IMR-90 (cell line): ENCODE measurements around the gene PAPPA. TPM values are rescaled to one million over a fixed set of nuclear protein-coding genes. Genes with fewer than 3 reads are reported as not detected.

ENCODE experiments used
- ATAC-seq: fragments of 200-7000 bp; cut with Tn5 transposase; 2 replicates; pipeline ENCODE4 v1.9.1; 2020; ENCODE audit warnings: low read depth, mild to moderate bottlenecking, moderate library complexity
- BruUV-seq: library from RNA; stranded (reverse); fragments of 400-500 nt; replicated peaks from 2 replicates; lab custom pipeline; 2021; lab: Mats Ljungman, UMichigan
- CTCF ChIA-PET: fragments of 300-600 bp; formaldehyde crosslinking; extraction: SDS; loops from one replicate; lab custom pipeline; 2021; ENCODE audit warnings: antibody characterized with exemption; lab: Yijun Ruan, JAX
- POLR2A ChIA-PET: fragments of 300-600 bp; sonication (Branson Sonifier 250); formaldehyde crosslinking; loops from one replicate; lab custom pipeline; 2022; ENCODE audit warnings: antibody characterized with exemption; ENCODE audit not compliant: unreplicated experiment; lab: Charles Lee
- DNase-seq: peaks from one replicate; pipeline ENCODE4 v3.0.0; 2013
- H2AFZ ChIP-seq: replicated peaks from 2 replicates; pipeline ENCODE3; 2013; ENCODE audit warnings: low read length, mild to moderate bottlenecking; ENCODE audit not compliant: poor library complexity
- H2AK5ac ChIP-seq: 2 replicates; pipeline ENCODE4 v1.6.1; 2013; ENCODE audit warnings: low read depth, low read length, inconsistent platforms
- H2AK9ac ChIP-seq: replicated peaks from 2 replicates; pipeline ENCODE3; 2013; ENCODE audit warnings: mild to moderate bottlenecking, low read depth, low read length, moderate library complexity; ENCODE audit not compliant: poor library complexity
- H2BK120ac ChIP-seq: 2 replicates; pipeline ENCODE4 v1.6.1; 2013; ENCODE audit warnings: low read depth, low read length, inconsistent platforms
- H2BK15ac ChIP-seq: 3 replicates; pipeline ENCODE4 v1.6.1; 2013; ENCODE audit warnings: low read depth, low read length, inconsistent platforms
- H2BK20ac ChIP-seq: 2 replicates; pipeline ENCODE4 v1.6.1; 2013; ENCODE audit warnings: low read depth, mild to moderate bottlenecking, inconsistent platforms, low read length, moderate library complexity
- H2BK5ac ChIP-seq: 2 replicates; pipeline ENCODE4 v1.6.1; 2013; ENCODE audit warnings: mild to moderate bottlenecking, low read depth, low read length, inconsistent platforms; ENCODE audit not compliant: poor library complexity, severe bottlenecking
- H3K14ac ChIP-seq: replicated peaks from 2 replicates; pipeline ENCODE4 v1.6.1; 2013; ENCODE audit warnings: low read depth, low read length, inconsistent platforms
- H3K18ac ChIP-seq: 2 replicates; pipeline ENCODE4 v1.6.1; 2013; ENCODE audit warnings: low read depth, low read length, control low read depth
- H3K23ac ChIP-seq: 2 replicates; pipeline ENCODE4 v1.6.1; 2013; ENCODE audit warnings: low read depth, low read length, inconsistent platforms
- H3K27ac ChIP-seq: 2 replicates; pipeline ENCODE4 v1.5.1; 2013; ENCODE audit warnings: mild to moderate bottlenecking, control low read depth, low read length; ENCODE audit not compliant: insufficient read depth
- H3K27me3 ChIP-seq: 2 replicates; pipeline ENCODE4 v1.6.1; 2013; ENCODE audit warnings: low read length; ENCODE audit not compliant: control insufficient read depth, insufficient read depth
- H3K36me3 ChIP-seq: 2 replicates; pipeline ENCODE4 v1.6.1; 2013; ENCODE audit warnings: low read length, mixed read lengths; ENCODE audit not compliant: control insufficient read depth, insufficient read depth
- H3K4ac ChIP-seq: 2 replicates; pipeline ENCODE4 v1.6.1; 2013; ENCODE audit warnings: low read depth, low read length, inconsistent platforms
- H3K4me1 ChIP-seq: 2 replicates; pipeline ENCODE4 v1.6.1; 2013; ENCODE audit warnings: low read length, mixed read lengths; ENCODE audit not compliant: control insufficient read depth, insufficient read depth
- H3K4me2 ChIP-seq: 2 replicates; pipeline ENCODE4 v1.6.1; 2013; ENCODE audit warnings: low read depth, mild to moderate bottlenecking, control low read depth, low read length, moderate library complexity
- H3K4me3 ChIP-seq: 2 replicates; pipeline ENCODE4 v1.5.1; 2013; ENCODE audit warnings: low read depth, mild to moderate bottlenecking, control low read depth, low read length, moderate library complexity; ENCODE audit not compliant: insufficient read depth
- H3K56ac ChIP-seq: 2 replicates; pipeline ENCODE4 v1.6.1; 2013; ENCODE audit warnings: low read length, inconsistent platforms; ENCODE audit not compliant: insufficient read depth; ENCODE audit errors: extremely low read depth
- H3K79me1 ChIP-seq, 2 experiments: 2 replicates each; pipeline ENCODE4 v1.6.1; 2013; ENCODE audit warnings: low read length in 2 of 2, inconsistent platforms in 1 of 2, low read depth in 1 of 2
- H3K9ac ChIP-seq: 2 replicates; pipeline ENCODE4 v1.6.1; 2013; ENCODE audit warnings: low read depth, low read length, control low read depth
- H3K9me1 ChIP-seq: 2 replicates; pipeline ENCODE4 v1.6.1; 2013; ENCODE audit warnings: low read length, inconsistent platforms; ENCODE audit not compliant: insufficient read depth
- H3K9me3 ChIP-seq: 2 replicates; pipeline ENCODE4 v1.6.1; 2013; ENCODE audit warnings: low read length; ENCODE audit not compliant: control insufficient read depth, insufficient read depth
- H4K20me1 ChIP-seq: 2 replicates; pipeline ENCODE4 v1.6.1; 2013; ENCODE audit warnings: low read length, inconsistent platforms; ENCODE audit not compliant: insufficient read depth
- H4K5ac ChIP-seq: 2 replicates; pipeline ENCODE4 v1.6.1; 2013; ENCODE audit warnings: mild to moderate bottlenecking, low read depth, low read length, control low read depth
- H4K8ac ChIP-seq, 2 experiments: 2 replicates each; pipeline ENCODE4 v1.6.1; 2013; ENCODE audit warnings: low read depth in 2 of 2, low read length in 2 of 2, control low read depth in 1 of 2, inconsistent platforms in 1 of 2
- H4K91ac ChIP-seq: 2 replicates; pipeline ENCODE4 v1.6.1; 2013; ENCODE audit warnings: low read depth, low read length, inconsistent platforms; ENCODE audit not compliant: insufficient read depth
- BHLHE40 ChIP-seq: fragments of 150-350 bp; IDR thresholded peaks from 2 replicates; pipeline ENCODE4 v1.6.1; 2016; ENCODE audit warnings: mild to moderate bottlenecking, low read depth, low read length
- CHD1 ChIP-seq: IDR thresholded peaks from 2 replicates; pipeline ENCODE4 v1.6.1; 2012; ENCODE audit warnings: low read depth, low read length, improper control_type of control experiment
- MAFK ChIP-seq: IDR thresholded peaks from 2 replicates; pipeline ENCODE4 v1.6.1; 2012; ENCODE audit warnings: low read depth, low read length, improper control_type of control experiment
- MAZ ChIP-seq: IDR thresholded peaks from 2 replicates; pipeline ENCODE4 v1.6.1; 2012; ENCODE audit warnings: low read depth, mild to moderate bottlenecking, low read length, improper control_type of control experiment, moderate library complexity, borderline replicate concordance
- MXI1 ChIP-seq: IDR thresholded peaks from 2 replicates; pipeline ENCODE4 v1.6.1; 2012; ENCODE audit warnings: low read depth, mild to moderate bottlenecking, low read length, moderate library complexity, borderline replicate concordance
- NFE2L2 ChIP-seq: fragments of 150-350 bp; IDR thresholded peaks from 2 replicates; pipeline ENCODE4 v1.6.1; 2016; ENCODE audit warnings: low read depth, mild to moderate bottlenecking, low read length
- POLR2A ChIP-seq: IDR thresholded peaks from 2 replicates; pipeline ENCODE4 v1.6.1; 2012; ENCODE audit warnings: mild to moderate bottlenecking, low read depth, low read length
- RCOR1 ChIP-seq: IDR thresholded peaks from 2 replicates; pipeline ENCODE4 v1.6.1; 2012; ENCODE audit warnings: mild to moderate bottlenecking, low read length, improper control_type of control experiment; ENCODE audit not compliant: insufficient replicate concordance
- RFX5 ChIP-seq: IDR thresholded peaks from 2 replicates; pipeline ENCODE4 v1.8.0; 2012; ENCODE audit warnings: low read depth, mild to moderate bottlenecking, low read length, moderate library complexity
- SMC3 ChIP-seq: fragments of 150-350 bp; IDR thresholded peaks from 2 replicates; pipeline ENCODE4 v1.6.1; 2016; ENCODE audit warnings: low read depth, mild to moderate bottlenecking, antibody characterized with exemption, low read length, moderate library complexity
- WGBS, 2 experiments: methylation state at CpG; one replicate each; pipeline versions ENCODE4 v1.1.5 to v1.1.7; 2013; ENCODE audit warnings: missing lambda C conversion rate in 2 of 2; ENCODE audit not compliant: insufficient read length in 1 of 2; ENCODE audit errors: extremely low coverage in 2 of 2; 5-methylcytosine and 5-hydroxymethylcytosine counted together
- dilution Hi-C: fragments of 300-500 bp; cut with HindIII; formaldehyde crosslinking; loops from one replicate; pipeline ENCODE4 v1.14.3; 2018; ENCODE audit warnings: low sequenced_read_pairs; ENCODE audit not compliant: unreplicated experiment
- in situ Hi-C: fragments of 300-500 bp; cut with MboI; formaldehyde crosslinking; loops from 3 replicates; pipeline ENCODE4 v1.14.3; 2019; ENCODE audit warnings: low sequenced_read_pairs, inconsistent platforms, mixed read lengths
- intact Hi-C: fragments of 100-400 bp; cut with micrococcal nuclease; formaldehyde crosslinking; loops from 2 replicates; pipeline ENCODE4 v1.10.0; 2022
- polyA plus RNA-seq, 3 experiments: library from polyadenylated mRNA; depleted of rRNA; stranded (reverse); fragments of >200 nt; gene quantifications; 2 replicates each; pipeline ENCODE4 v1.2.3, GENCODE V29; 2012; ENCODE audit warnings: low replicate concordance in 1 of 3
- total RNA-seq: library from RNA; depleted of rRNA; stranded (reverse); fragments of >200 nt; gene quantifications from 2 replicates; pipeline ENCODE4 v1.2.3, GENCODE V29; 2012
- TF ChIP-seq, protein P1 (sequence below): conservative IDR thresholded peaks from 2 replicates; pipeline ENCODE4 v1.5.1; 2012; ENCODE audit warnings: mild to moderate bottlenecking, low read depth, low read length, improper control_type of control experiment
- TF ChIP-seq, protein P2 (sequence below): fragments of 150-350 bp; IDR thresholded peaks from 2 replicates; pipeline ENCODE4 v1.6.1; 2017; ENCODE audit warnings: mild to moderate bottlenecking, antibody characterized with exemption, low read length, low read depth
- TF ChIP-seq, protein P3 (sequence below): fragments of 150-350 bp; IDR thresholded peaks from 2 replicates; pipeline ENCODE4 v1.6.1; 2016; ENCODE audit warnings: low read depth, mild to moderate bottlenecking, low read length, moderate library complexity, borderline replicate concordance

PAPPA gene
- total and polyA plus RNA-seq, 2 of the 4 experiments (the other 2 are of a cell fraction): 8.3 to 12.4 TPM

DNA sequence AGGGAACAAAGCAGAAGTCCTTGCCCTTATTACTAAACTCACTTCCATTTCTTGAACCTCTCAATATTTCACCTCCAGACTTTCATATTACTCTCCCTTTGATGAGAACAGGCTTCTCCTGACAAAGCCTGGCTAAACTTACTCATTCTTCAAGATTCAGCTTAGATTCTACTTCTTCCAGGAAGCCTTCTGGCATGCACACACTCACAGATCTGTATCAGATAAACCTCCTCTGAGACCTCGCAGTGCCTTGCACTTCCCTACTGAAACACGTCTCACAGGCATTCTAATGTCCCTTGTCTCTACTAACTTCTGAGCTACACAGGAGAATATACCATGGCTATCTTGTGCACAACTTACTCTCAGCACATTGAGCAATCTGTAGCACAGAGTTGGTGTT, 16.6 kb upstream of the PAPPA start:
- Histone ChIP-seq H3K4me2 (no peak overlapping the region), H3K9ac (no peak overlapping the region), H3K4me1 (no peaks in the 10 kb centered on the region), H3K27me3 (no peaks in the 10 kb centered on the region), H2BK5ac (no peak overlapping the region), H4K91ac (no peak overlapping the region), H3K14ac (no peak overlapping the region), H3K9me1 (no peaks in the 10 kb centered on the region), H3K79me1 (no peaks in the 10 kb centered on the region), H2BK20ac (no peak overlapping the region), H3K18ac (no peak overlapping the region), H3K36me3 (no peaks in the 10 kb centered on the region), H3K4ac (no peak overlapping the region), H3K56ac (no peak overlapping the region), H4K8ac (no peak overlapping the region), H3K27ac (no peak overlapping the region), H2BK15ac (no peak overlapping the region), H3K9me3 (no peaks in the 10 kb centered on the region), H2AK9ac (no peak overlapping the region), H4K5ac (no peak overlapping the region), H2AK5ac (no peak overlapping the region), H3K4me3 (no peak overlapping the region), H2AFZ (no peak overlapping the region), H4K20me1 (no peaks in the 10 kb centered on the region), H3K23ac (no peak overlapping the region), H2BK120ac (no peak overlapping the region)
- in situ Hi-C loops: no loop called here
- POLR2A ChIA-PET: no interaction called here
- DNase-seq: no peak
- ATAC-seq: no peak
- intact Hi-C loops: no loop called here
- TF ChIP-seq BHLHE40: no peak
- TF ChIP-seq NFE2L2: no peak
- no peak for TF ChIP-seq MXI1
- no peak for TF ChIP-seq CHD1
- TF ChIP-seq, protein P1, sequence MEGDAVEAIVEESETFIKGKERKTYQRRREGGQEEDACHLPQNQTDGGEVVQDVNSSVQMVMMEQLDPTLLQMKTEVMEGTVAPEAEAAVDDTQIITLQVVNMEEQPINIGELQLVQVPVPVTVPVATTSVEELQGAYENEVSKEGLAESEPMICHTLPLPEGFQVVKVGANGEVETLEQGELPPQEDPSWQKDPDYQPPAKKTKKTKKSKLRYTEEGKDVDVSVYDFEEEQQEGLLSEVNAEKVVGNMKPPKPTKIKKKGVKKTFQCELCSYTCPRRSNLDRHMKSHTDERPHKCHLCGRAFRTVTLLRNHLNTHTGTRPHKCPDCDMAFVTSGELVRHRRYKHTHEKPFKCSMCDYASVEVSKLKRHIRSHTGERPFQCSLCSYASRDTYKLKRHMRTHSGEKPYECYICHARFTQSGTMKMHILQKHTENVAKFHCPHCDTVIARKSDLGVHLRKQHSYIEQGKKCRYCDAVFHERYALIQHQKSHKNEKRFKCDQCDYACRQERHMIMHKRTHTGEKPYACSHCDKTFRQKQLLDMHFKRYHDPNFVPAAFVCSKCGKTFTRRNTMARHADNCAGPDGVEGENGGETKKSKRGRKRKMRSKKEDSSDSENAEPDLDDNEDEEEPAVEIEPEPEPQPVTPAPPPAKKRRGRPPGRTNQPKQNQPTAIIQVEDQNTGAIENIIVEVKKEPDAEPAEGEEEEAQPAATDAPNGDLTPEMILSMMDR: no peak
- no peak for TF ChIP-seq MAFK
- TF ChIP-seq, protein P2, sequence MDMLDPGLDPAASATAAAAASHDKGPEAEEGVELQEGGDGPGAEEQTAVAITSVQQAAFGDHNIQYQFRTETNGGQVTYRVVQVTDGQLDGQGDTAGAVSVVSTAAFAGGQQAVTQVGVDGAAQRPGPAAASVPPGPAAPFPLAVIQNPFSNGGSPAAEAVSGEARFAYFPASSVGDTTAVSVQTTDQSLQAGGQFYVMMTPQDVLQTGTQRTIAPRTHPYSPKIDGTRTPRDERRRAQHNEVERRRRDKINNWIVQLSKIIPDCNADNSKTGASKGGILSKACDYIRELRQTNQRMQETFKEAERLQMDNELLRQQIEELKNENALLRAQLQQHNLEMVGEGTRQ: no peak
- no peak for TF ChIP-seq MAZ
- TF ChIP-seq, protein P3, sequence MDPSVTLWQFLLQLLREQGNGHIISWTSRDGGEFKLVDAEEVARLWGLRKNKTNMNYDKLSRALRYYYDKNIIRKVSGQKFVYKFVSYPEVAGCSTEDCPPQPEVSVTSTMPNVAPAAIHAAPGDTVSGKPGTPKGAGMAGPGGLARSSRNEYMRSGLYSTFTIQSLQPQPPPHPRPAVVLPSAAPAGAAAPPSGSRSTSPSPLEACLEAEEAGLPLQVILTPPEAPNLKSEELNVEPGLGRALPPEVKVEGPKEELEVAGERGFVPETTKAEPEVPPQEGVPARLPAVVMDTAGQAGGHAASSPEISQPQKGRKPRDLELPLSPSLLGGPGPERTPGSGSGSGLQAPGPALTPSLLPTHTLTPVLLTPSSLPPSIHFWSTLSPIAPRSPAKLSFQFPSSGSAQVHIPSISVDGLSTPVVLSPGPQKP: no peak
- TF ChIP-seq POLR2A: no peak
- no peak for TF ChIP-seq SMC3
- no peak for TF ChIP-seq RCOR1
- TF ChIP-seq RFX5: no peak
- 92% methylated on average over 2 of the region's 2 CpGs; no CpG with 5 or more reads in 1 of the 2 experiments for WGBS, 2 experiments
- CTCF ChIA-PET: interaction anchor here (0.7 kb wide), 1 partner anchor 15 kb away, joined by 3 read pairs; no protein-coding TSS in a partner anchor
- BruUV-seq: no TSS peak
- dilution Hi-C loops: no loop called here
